ENCODE measurements around the gene TBC1D10A.

Gene TBC1D10A

DNA sequence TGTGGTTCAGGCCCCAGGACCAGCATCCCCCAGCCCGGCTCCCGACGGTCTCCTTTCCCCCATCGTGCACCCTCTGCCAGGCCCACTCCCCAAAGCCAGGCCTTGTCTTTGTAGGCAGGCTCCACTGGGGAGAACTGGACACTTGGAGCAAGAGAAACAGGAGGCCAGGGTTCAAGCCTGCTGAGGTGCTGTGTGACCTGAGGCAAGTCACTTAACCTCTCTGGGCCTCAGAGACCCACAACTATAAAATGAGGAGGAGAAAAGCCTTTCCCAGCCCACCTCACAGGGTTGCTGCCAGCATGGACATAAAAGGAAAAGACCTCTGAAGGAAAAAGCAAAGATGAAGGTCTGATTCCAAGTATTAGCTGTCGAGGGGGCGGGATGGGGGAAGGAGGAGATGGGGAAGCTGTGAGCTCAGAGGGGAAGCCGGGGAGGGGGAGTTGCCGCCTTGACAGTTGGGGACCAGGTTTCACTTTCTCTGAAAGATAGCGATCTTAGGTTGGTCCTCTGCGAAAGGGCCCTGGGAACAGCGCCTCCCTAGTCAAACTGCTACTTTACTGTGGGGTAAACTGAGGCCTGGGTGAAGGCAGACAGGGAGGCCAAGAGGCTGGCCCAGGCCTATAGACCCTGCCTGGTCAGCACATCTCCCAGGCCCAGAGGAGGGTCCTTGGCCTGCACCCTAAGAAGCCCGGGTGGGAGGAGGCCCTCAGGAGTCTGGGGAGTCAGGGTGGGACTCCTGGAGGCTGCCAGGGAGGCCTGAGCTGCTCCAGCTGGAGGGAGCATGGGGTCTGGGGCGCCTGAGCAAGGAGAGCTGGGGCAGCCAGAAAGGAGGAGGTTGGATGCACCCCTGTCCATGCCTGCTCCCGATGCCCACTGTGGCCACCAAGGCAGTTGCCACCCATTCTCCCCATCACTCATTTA, 59.1 kb downstream of the TBC1D10A start:
- DNase-seq: peak in 1 of 58 donors; percentile 17

- DNase-seq: peak in 23 of 58 donors; percentile 5 to 47 (median 20)
Measured at GRCh38 chr22:30266445-30267381, 60.0 kb downstream of the TBC1D10A start, which contains the start of gene OSM. OSM (minus strand) TSS chr22:30266851; CDS start chr22:30266799, 52 bp downstream.

- peak in 13 of 58 donors; percentile 8 to 51 (median 19) for DNase-seq
Measured at GRCh38 chr22:30265823-30266444, 60.8 kb downstream of the TBC1D10A start.

GRCh38 chr22:30265131-30265720, 61.5 kb downstream of the TBC1D10A start:
- DNase-seq: no peak

DNA sequence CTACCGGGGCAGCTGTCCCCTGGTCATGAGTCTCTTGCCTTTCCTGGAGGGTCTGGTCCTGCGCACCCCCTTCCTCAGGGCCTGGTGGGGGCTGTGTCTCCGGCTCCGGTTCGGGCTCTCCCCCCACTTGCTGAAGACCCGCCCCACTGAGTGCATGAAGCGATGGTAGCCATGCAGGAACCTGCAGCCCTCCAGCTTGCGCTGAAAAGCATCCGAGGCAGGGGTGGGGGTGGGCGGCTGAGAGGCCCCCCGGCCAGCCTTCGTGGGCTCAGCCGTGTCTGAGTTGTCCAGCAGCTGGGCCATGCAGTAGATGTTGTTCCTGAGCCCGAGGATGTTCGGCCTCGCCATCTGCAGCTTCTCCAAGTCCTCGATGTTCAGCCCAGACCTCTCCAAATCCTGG, 62.9 kb downstream of the TBC1D10A start:
- no peak for DNase-seq

DNA sequence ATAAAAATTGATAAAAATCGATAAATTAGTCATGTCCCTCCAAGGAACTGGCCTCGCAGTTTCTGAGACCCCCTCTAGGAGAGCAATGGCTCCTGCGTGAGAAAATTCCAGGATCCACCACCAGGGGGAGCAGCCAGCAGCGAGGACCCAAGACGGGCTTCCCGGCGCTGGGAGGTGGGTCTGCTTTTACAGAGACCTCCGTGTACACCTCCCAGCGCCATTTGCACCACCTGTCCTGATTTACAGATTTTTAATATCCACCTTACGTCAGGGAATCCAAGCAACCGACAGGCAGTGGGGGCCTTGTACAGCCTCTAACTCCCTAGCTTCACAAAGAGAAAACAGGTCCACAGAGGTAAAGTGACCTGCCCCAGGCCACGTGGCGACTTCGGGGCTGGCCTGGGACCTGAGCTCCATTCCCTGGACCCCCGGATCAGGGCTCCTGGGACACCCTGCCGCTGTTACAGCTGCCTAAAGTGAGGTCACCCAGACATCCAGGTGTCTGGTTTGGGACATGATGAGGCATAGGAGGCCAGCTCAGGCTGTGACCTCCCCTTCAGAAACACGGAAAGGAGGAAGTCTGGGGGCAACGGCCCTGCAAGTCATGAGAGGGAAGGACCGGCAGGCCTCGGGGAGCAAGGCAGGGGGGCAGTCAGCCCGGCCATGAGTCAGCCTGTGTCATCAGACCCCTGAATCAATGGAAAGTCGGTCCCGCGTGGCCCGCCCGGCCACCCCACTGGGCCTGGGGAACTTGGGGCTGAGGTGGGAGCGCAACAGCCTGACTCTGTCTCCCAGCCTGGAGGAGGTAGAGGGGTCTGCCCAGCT, 63.6 kb downstream of the TBC1D10A start:
- DNase-seq: peak in 51 of 58 donors; percentile 8 to 81 (median 48)

- no peak for DNase-seq
Measured at GRCh38 chr22:30262112-30262511, 64.6 kb downstream of the TBC1D10A start.

- DNase-seq: no peak
Measured at GRCh38 chr22:30261134-30261533, 65.6 kb downstream of the TBC1D10A start.

- DNase-seq: no peak
Measured at GRCh38 chr22:30260682-30261081, 66.1 kb downstream of the TBC1D10A start.

DNA sequence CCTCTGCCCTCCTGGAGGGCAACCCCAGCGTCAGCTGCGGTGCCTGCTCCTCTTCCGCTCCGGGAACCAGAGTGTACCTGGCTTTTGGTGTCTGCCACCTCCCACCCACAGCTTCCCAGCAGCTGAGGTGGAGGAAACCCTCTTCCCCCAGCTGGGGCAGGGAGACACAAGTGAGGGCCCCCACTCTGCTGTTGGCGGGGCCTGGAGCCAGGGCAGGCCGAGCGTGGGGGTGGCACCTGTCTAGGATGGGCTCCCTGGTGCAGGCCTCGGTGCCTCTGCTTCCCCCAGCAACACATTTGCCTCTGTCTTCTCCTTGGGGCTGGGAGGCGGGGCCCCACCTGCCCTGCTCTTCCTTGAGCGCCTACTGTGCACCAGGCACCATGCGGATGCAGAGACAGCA, 66.5 kb downstream of the TBC1D10A start:
- DNase-seq: no peak

- no peak for DNase-seq
Measured at GRCh38 chr22:30254314-30254713, 72.4 kb downstream of the TBC1D10A start.

GRCh38 chr22:30253205-30253852, 73.4 kb downstream of the TBC1D10A start:
- peak in 40 of 58 donors; percentile 10 to 82 (median 46) for DNase-seq

- DNase-seq: peak in 1 of 58 donors; percentile 53
Measured at GRCh38 chr22:30252411-30253204, 74.1 kb downstream of the TBC1D10A start.

DNA sequence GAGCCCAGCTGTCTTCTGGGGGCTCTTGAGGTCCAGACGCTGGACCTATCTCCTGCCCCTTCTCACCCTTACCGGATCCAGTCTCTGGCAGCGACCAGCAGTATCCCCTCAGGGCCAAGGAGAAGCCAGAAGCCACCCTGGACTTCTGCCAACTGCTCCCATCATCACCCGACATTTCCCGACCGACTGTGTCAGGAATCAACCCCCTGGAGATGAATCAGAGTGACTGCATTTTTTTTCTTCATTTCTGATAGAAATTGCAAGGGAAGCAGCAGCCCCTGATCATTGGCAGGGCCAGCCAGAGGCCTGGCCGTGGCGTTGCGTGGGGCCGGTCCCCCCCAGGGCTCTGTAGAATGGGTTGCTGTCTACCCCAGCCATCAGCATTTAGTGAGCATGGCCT, 75.0 kb downstream of the TBC1D10A start:
- DNase-seq: no peak

DNA sequence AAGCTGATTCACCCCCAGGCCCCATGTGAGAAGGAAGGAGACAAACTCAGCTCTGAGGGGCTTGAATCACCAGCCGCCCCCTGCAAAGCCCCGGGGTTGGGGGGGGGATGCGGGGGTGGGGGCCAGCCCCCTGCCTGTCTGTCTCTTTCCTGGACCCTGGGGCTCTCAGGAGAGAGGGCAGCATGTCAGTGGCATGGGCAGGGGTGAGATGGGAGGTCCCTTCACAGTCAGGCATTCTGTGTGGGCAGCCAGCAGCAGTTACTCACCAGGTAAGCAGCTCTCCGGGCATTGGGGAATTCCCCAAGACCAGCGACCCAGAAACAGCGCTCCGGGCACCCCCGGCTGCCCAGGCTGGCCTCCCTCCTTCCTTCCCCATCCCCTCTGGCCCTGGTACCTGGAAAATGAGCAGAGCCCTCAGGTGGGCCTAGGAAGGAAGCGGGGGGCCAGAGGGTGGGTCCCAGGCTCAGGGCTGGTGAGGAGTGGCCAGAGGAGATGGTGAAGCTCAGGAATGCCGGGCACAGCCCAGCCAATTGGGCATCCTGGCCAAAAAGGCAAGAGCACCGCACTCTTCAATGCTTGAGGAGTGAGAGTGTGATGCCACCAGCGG, 76.0 kb downstream of the TBC1D10A start:
- no peak for DNase-seq

- DNase-seq: no peak
Measured at GRCh38 chr22:30250039-30250565, 76.6 kb downstream of the TBC1D10A start.
